Muscle layer of duodenum (tissue), 2 donors: ENCODE data around the gene PRRX1.

Experiments used
- H3K27ac ChIP-seq: one replicate; pipeline ENCODE4 v1.7.0; 2013; ENCODE audit warnings: mild to moderate bottlenecking, low read length
- H3K27me3 ChIP-seq: one replicate; pipeline ENCODE4 v1.7.0; 2013; ENCODE audit warnings: low read depth, mild to moderate bottlenecking, control low read depth, low read length
- H3K36me3 ChIP-seq, 2 donors: one replicate each; pipeline ENCODE4 v1.7.0; 2013; ENCODE audit warnings: low read length in 2 of 2, control low read depth in 1 of 2, mild to moderate bottlenecking in 1 of 2; ENCODE audit not compliant: insufficient read depth in 2 of 2, control insufficient read depth in 1 of 2
- H3K4me1 ChIP-seq, 2 donors: one replicate each; pipeline ENCODE4 v1.7.0; 2013; ENCODE audit warnings: low read length in 2 of 2, mild to moderate bottlenecking in 2 of 2, control low read depth in 1 of 2, moderate library complexity in 1 of 2; ENCODE audit not compliant: insufficient read depth in 2 of 2, control insufficient read depth in 1 of 2
- H3K4me3 ChIP-seq, 2 donors: one replicate each; pipeline ENCODE4 v1.7.0; 2013; ENCODE audit warnings: low read length in 2 of 2, low read depth in 1 of 2, mild to moderate bottlenecking in 1 of 2
- H3K9me3 ChIP-seq, 2 donors: one replicate each; pipeline ENCODE4 v1.7.0; 2013; ENCODE audit warnings: low read length in 2 of 2, control low read depth in 1 of 2, mild to moderate bottlenecking in 1 of 2; ENCODE audit not compliant: control insufficient read depth in 1 of 2
- donor health status: healthy.

Gene PRRX1

DNA sequence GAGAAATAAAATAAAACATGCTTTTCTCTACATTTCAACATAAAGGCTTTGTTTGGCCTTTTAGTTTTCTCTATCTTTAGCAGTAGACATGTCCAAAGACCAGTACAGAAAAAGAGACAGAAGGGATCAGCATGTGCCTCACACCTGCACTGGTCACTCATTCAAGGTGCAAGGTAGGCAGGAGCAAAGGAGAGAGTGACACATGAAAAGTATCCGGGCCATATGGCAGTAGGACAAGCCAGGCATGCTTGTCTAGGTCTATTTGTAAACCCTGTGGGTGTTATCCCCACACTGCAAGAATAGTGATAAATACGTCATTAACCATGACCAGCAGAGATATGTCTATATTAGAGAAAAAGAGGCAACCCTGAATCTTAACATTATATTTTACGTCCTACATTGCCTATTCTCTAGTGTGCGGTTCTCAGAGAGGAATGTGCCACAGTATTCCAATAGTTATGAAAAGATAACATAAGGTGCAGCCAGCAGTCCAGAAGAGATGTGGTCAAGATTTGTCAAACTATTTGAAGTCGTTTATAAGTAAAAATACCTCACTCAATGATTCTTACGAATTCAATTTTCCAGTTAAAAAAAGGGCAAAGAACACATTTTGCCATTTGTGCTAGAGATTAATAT lies 32.1 kb downstream of the PRRX1 start:
- Histone ChIP-seq H3K9me3 (no peaks in the 10 kb centered on the region), H3K27ac (no peak overlapping the region), H3K4me1 (peaks cover 0 to 7% of the 10 kb centered on the region in 2 donors), H3K4me3 (no peak overlapping the region), H3K36me3 (peaks cover 0 to 5% of the 10 kb centered on the region in 2 donors), H3K27me3 (no peaks in the 10 kb centered on the region)

DNA sequence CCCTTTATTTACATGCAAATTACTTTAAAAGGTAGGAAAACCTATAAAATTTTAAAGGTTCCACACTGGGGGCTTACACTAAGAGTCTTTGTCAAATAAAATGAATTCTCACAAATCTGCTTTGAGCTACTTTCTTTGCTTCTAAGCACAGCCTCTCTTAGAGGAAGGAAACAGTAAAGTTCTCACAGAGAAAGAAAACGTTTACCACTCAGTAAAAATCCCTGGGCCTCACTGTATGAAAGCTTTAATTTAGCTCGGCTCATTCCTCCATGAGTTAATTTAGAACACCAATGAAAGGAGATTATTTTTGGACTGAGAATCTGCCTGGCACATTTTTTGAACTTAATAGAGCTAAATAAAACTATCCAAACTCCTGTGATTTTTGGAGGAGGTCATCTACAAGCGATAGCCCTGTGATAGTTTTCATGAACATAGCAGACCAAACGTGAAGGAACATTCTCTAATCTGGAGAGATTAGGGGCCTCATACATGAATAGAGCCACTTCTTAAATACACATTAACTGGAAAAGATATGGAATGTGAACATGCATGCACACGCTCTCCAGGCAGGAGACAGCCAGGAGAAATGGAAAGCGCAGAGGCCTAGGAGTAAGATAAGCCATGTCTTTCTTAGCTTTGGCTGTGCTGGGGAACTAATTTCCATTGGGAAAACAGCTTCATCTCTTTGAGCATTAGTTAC lies 32.8 kb downstream of the PRRX1 start:
- H3K4me3 ChIP-seq: no peak overlapping the region
- H3K9me3 ChIP-seq: no peaks in the 10 kb centered on the region
- peaks cover 0 to 5% of the 10 kb centered on the region in 2 donors for H3K36me3 ChIP-seq
- peaks cover 0 to 7% of the 10 kb centered on the region in 2 donors for H3K4me1 ChIP-seq
- H3K27me3 ChIP-seq: no peaks in the 10 kb centered on the region
- H3K27ac ChIP-seq: no peak overlapping the region

GRCh38 chr1:170697316-170697715 lies 33.4 kb downstream of the PRRX1 start:
- peaks cover 0 to 5% of the 10 kb centered on the region in 2 donors for H3K36me3 ChIP-seq
- no peak overlapping the region for H3K4me3 ChIP-seq
- H3K27me3 ChIP-seq: no peaks in the 10 kb centered on the region
- H3K27ac ChIP-seq: no peak overlapping the region
- no peaks in the 10 kb centered on the region for H3K9me3 ChIP-seq
- peaks cover 0 to 7% of the 10 kb centered on the region in 2 donors for H3K4me1 ChIP-seq

GRCh38 chr1:170698301-170699275 lies 34.7 kb downstream of the PRRX1 start:
- H3K4me1 ChIP-seq: peaks cover 0 to 7% of the 10 kb centered on the region in 2 donors
- H3K27ac ChIP-seq: no peak overlapping the region
- no peak overlapping the region for H3K4me3 ChIP-seq

GRCh38 chr1:170699696-170700095 lies 35.8 kb downstream of the PRRX1 start:
- H3K9me3 ChIP-seq: no peaks in the 10 kb centered on the region
- peaks cover 0 to 7% of the 10 kb centered on the region in 2 donors for H3K4me1 ChIP-seq
- H3K27me3 ChIP-seq: no peaks in the 10 kb centered on the region
- no peak overlapping the region for H3K27ac ChIP-seq
- peaks cover 0 to 5% of the 10 kb centered on the region in 2 donors for H3K36me3 ChIP-seq
- no peak overlapping the region for H3K4me3 ChIP-seq

More at GRCh38 chr1:170698301-170699275, 34.7 kb downstream of the PRRX1 start:
- Histone ChIP-seq H3K27me3 (no peaks in the 10 kb centered on the region), H3K36me3 (peaks cover 0 to 5% of the 10 kb centered on the region in 2 donors), H3K9me3 (no peaks in the 10 kb centered on the region)

DNA sequence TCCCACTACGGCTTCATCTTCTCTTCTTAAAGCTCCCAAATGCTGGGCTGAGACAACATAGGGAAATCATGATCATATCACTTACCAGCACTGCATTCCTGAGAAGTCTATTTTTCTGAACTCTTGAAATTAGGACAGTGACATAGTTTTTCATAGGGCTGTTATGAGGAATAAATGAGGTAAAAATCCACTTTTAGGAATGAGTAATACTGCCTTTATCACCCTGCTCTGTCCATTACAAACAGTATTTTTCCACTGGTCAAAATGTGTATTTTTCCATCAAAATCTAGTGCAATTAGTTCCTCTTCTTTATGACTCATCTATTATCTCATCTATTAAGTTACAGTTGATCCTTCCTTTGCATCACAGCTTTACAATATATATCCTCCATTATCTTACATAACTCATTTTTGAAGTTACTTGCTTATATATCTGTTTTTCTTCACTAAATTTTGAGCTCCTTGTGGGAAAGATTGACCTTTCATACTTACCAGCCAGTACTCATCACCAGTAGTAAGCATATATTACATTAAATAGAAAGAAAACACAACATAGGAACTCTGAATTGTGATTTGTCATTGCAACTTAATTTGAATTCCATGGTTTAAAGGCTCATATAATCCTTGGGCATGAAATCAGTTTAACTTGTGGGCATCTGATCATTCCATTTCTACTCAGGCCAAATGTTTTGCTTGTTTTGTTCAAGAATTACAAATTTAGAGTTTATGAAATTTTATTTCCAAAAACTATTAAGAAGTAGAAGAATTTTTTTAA lies 37.1 kb downstream of the PRRX1 start:
- H3K36me3 ChIP-seq: peaks cover 0 to 5% of the 10 kb centered on the region in 2 donors
- H3K4me1 ChIP-seq: peaks cover 0 to 7% of the 10 kb centered on the region in 2 donors
- H3K27me3 ChIP-seq: no peaks in the 10 kb centered on the region
- H3K4me3 ChIP-seq: no peak overlapping the region
- H3K9me3 ChIP-seq: no peaks in the 10 kb centered on the region
- no peak overlapping the region for H3K27ac ChIP-seq

DNA sequence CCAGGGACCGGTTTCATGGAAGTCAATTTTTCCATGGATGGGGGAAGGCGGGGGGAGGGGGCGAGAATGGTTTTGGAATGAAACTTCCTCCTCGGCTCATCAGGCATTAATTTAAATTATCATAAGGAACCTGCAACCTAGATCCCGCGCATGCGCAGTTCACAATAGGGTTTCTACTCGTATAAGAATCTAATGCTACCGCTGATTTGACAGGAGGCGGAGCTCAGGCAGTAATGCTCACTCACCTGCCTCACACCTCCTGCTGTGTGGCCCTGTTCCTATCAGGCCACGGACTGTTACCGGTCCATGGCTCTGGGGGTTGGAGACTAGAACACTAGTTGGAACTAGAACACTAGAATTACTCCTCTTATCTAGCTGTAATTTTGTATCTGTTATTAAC lies 38.0 kb downstream of the PRRX1 start:
- Histone ChIP-seq H3K27me3 (no peaks in the 10 kb centered on the region), H3K4me1 (peaks cover 0 to 7% of the 10 kb centered on the region in 2 donors), H3K27ac (no peak overlapping the region), H3K9me3 (no peaks in the 10 kb centered on the region), H3K4me3 (no peak overlapping the region), H3K36me3 (peaks cover 0 to 5% of the 10 kb centered on the region in 2 donors)

DNA sequence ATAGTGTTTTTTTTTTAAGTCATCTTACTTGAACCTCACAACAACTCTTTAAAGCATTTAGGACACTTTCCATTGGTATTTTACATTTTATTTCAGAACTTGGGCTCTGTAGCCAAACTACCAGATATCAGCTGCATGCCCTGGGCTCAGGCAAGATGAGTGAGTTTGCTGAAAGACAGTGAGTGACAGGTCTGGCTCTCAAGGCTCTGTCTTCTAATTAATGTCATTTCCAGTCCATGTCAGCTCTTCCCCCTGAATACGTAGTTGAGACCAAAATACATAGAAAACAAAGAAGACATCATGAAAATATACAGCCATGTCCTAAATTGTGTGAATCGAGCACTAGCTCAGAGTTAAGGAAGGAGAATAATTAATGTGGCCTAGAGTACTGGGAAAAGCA lies 39.7 kb downstream of the PRRX1 start:
- no peaks in the 10 kb centered on the region for H3K9me3 ChIP-seq

GRCh38 chr1:170704256-170704655 lies 40.3 kb downstream of the PRRX1 start:
- H3K9me3 ChIP-seq: no peaks in the 10 kb centered on the region
- H3K27me3 ChIP-seq: no peaks in the 10 kb centered on the region
- H3K4me3 ChIP-seq: no peak overlapping the region
- H3K4me1 ChIP-seq: peaks cover 0 to 6% of the 10 kb centered on the region in 2 donors
- peaks cover 0 to 24% of the 10 kb centered on the region in 2 donors for H3K36me3 ChIP-seq
- H3K27ac ChIP-seq: no peak overlapping the region

More for the DNA sequence above, 39.7 kb downstream of the PRRX1 start:
- H3K4me1 ChIP-seq: peaks cover 0 to 7% of the 10 kb centered on the region in 2 donors
- no peak overlapping the region for H3K27ac ChIP-seq
- no peak overlapping the region for H3K4me3 ChIP-seq
- H3K27me3 ChIP-seq: no peaks in the 10 kb centered on the region
- peaks cover 0 to 20% of the 10 kb centered on the region in 2 donors for H3K36me3 ChIP-seq

DNA sequence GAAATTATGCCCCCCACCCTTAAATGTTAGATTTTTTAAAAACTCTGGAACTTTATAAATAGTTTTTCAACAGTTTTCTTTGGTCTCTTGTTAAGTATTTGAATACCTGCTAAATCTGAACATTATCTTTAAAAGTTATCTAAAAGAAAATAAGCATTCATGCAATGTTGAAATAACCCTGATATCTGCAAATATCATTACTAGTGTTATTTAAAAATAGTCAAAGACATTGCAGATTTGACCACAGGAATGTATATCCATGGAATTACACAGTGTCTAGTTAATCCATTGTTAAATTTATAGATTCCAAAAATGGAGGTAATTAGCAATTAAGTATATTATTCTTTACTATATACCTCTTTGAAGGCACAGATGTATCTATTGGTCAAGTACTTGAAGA lies 42.0 kb downstream of the PRRX1 start:
- peaks cover 0 to 19% of the 10 kb centered on the region in 2 donors for H3K36me3 ChIP-seq
- no peaks in the 10 kb centered on the region for H3K27me3 ChIP-seq
- H3K9me3 ChIP-seq: no peaks in the 10 kb centered on the region
- H3K27ac ChIP-seq: no peak overlapping the region
- H3K4me3 ChIP-seq: no peak overlapping the region
- H3K4me1 ChIP-seq: no peaks in the 10 kb centered on the region
